ENCODE measurements around the gene TMEM167A.

DNA sequence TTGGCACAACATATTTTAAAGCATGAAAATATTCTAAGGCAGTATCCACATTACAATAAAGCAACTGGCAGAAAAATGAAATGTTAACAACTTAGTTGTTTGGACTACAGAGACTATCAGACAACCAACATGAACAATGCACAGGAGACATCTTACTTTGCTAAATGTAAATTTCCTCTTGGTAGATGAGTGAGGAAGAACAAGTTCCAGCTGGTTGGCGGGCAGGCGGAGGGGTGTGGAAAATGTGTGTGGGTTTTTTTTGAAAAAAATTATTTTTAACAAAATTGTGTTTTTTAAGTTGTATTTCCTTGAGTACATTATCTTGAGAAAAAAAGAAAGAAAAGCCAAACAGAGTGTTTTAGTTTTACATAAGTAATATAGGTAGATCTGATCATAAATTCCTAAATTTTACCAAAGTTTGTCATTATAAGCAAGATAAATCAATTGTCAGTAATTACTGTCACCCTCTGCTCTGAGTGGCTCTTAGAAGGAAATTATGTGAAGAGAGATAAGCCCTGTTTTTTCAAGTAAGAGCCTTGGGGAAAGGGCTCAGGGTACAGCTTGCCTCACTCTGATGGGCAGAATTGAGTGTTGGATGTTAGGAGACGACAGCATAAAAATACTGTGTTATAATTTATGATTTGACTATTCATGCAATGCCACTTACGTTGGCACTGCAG is 42.5 kb downstream of the TMEM167A start:
- TF ChIP-seq, protein P1, sequence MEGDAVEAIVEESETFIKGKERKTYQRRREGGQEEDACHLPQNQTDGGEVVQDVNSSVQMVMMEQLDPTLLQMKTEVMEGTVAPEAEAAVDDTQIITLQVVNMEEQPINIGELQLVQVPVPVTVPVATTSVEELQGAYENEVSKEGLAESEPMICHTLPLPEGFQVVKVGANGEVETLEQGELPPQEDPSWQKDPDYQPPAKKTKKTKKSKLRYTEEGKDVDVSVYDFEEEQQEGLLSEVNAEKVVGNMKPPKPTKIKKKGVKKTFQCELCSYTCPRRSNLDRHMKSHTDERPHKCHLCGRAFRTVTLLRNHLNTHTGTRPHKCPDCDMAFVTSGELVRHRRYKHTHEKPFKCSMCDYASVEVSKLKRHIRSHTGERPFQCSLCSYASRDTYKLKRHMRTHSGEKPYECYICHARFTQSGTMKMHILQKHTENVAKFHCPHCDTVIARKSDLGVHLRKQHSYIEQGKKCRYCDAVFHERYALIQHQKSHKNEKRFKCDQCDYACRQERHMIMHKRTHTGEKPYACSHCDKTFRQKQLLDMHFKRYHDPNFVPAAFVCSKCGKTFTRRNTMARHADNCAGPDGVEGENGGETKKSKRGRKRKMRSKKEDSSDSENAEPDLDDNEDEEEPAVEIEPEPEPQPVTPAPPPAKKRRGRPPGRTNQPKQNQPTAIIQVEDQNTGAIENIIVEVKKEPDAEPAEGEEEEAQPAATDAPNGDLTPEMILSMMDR (IDR thresholded peaks at IDR 0.05): no peak
- TF ChIP-seq EP300 (IDR thresholded peaks at IDR 0.05) (no peak), POLR2A (IDR thresholded peaks at IDR 0.05) (no peak), POLR2AphosphoS5 (IDR thresholded peaks at IDR 0.05) (no peak)

Measured in gastroesophageal sphincter (tissue), 3 donors.